GM18517 (cell line): Measurements from ENCODE around the gene OTUB2.
"Not testable (repeated sequence)": the region's sequence is repeated elsewhere in the genome, so short reads cannot be mapped to it uniquely, and the experiment has no call there.

Experiments used
- ATAC-seq: cut with Tn5 transposase; IDR thresholded peaks from one replicate; pipeline ENCODE4 v1.9.1; 2021; ENCODE audit warnings: mild to moderate bottlenecking, moderate library complexity; ENCODE audit not compliant: unreplicated experiment

Gene OTUB2

DNA sequence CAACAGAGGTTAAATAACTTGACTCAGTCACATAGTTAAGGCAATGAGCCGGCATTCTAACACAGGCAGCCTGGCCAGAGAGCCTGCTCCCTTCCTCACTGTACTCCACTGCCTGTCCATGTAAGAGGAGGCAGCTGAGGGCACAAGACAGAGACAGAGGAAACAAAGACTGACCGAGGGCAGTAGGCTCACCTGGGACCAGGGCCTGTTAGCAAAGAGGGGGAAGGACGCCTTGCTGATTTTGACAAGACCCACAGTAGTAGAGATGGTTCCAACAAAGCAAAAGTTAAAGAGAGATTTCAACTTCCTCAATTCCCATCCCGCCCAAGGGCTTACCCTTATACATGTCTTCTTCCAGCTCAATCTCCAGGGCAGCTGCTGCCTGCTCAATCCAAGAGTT is 26.5 kb downstream of the OTUB2 start:
- no peak for ATAC-seq

DNA sequence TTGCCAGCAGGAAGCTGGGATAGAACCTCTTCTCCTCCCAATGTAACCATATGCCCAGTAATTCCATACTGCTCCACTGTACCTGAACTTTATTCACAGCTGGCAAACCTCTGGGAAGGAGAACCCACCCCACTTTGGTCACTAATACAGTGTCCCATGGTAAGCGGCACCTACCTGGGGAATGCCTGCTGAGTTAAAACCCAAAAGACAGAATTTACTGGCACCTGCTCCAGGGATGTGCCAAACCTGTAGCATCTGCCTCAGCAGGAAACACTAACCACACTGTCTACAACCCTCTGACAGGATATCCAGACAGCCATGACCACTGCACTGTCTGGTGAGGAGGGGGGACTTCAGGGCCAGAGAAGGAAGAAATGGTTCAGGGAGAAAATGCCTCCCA is 28.3 kb downstream of the OTUB2 start:
- ATAC-seq = no peak

DNA sequence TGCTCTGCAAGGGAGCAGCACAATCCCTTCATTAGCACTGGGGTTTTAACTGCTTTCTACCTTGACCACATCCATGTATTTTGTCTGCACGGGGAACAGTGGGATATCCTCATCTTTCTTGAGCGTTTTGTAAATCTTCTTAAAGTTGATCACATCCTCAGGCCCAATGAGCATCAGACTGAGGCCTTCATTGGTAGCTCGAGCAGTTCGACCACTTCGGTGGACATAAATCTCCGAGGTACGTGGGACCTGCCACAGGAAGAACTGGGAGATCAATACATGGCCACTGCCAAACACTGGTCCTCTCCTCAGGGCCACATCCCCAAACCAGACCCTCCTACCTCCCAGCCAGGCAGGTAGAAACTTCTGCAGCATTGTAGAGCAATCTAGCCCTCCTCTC is 28.8 kb downstream of the OTUB2 start:
- no peak for ATAC-seq

DNA sequence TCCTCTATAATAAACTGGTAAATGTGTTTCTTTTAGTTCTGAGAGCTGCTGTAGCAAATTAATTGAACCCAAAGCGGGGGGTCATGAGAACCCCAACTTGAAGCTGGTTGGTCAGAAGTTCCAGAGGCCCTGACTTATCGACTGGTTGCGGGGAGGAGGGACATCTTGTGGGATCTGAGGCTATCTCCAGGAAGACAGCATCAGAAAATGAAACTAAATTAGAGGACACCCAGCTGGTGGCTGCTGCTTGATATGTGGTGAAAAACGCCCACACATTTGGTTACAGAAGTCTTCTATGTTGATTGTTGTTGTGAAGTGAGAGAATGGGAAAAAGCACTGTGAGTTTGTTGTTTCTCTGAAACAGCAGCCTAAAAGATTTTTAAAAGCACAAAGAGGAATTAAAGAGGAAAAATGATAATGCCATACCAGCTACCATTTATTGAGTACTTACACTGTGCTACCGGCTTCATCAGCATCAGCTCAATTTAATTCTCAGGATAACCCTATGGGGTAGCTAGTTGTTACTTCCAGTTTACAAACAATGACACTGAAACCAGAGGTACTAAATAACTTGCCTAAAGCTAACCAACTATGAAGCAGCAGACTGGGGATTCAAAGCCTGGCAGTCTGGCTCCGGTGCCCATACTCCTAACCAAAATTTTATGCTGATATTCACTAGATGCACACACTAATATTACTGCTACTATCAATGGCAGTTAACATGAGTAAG is 30.6 kb downstream of the OTUB2 start:
- peak; percentile 80 for ATAC-seq

DNA sequence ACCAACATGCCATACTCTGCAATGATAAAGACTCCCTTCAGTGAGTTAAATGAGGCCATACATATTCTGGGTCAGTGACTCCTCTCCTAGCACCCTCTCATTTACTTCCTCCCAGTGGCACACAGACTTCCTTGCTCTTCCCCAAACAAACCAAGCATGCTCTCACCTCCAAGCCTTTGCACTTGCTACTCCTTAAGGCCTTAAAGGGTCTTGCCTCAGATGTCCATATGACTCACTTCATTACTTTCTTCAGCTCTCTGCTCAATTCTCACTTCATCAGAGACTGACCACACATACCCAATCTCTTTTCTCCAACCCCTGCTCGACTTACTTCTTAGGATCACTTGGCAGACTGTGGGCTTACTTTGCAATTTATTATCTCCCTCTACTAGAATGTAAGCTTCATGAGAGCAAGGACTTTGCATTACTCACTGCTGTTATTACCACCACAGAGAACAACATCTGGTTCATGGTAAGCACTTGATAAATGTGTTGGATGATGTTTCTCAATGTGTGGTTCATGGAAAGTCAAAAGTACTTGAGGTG is 32.1 kb downstream of the OTUB2 start:
- ATAC-seq = no peak

DNA sequence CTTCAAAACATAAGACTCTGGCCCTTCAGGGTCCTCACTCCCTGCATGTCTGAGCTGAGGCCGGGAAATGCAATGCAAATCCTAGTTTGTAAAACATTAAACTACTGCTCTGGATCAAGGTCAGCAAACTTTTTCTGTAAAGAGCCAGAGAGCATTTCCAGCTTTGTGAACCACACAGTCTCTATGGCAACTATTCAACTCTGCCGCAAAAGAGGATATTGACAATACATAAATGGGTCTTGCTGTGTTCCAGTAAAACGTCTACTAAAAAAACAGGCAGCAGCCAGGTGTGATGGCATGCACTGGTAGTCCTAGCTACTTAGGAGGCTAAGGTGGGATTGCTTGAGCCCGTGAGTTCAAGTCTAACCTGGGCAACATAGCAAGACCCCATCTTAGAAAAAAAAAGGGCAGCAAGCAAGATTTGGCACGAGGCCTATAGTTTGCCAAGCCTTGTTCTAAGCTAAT is 32.6 kb downstream of the OTUB2 start:
- no peak for ATAC-seq

DNA sequence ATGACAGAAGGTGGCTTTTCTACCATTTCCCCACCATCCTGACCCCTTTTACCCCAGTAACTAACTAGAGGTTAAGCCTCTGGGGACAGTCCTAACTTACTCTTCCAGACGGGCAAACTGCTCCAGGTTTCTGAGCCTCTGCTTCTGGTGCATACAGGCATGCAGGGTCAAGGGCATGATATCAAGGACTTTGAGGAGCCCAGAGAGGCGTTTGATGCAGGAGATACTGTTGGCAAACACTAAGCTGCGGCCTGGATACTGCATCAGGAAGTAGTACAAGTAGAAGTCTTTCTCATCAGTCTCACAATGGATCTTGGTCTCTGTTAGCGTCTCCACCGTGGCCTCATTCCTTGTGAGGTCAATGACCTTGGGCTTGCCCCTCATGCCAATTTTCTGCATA is 33.9 kb downstream of the OTUB2 start:
- no peak for ATAC-seq

DNA sequence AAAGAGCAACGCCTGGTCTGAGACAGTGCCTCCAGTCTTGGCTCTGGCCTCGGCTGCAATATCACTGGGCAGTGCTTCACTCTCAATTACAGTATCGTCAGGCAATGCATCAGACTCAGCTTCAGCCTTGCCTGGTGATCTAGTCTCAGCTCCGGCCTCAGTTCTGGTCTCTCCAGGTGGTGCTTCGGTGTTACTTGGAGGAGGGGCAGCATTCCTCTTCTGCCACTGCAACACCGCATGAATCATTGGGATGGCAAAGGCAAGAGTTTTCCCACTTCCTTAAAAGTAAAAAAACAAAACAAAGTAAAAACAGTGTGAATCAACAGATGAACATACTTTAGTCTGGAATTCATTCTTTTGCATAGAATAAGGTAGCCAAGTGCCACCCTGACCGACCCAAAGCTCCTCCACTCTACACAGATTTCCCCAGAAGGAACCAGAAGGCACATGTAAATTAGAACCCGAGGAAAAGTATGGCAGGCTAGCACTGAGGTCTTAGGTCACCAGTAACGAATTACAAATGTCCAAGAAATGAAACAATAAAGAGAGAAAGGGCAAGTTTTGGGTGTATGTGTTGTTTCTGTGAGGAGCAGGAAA is 36.3 kb downstream of the OTUB2 start:
- ATAC-seq = no peak

DNA sequence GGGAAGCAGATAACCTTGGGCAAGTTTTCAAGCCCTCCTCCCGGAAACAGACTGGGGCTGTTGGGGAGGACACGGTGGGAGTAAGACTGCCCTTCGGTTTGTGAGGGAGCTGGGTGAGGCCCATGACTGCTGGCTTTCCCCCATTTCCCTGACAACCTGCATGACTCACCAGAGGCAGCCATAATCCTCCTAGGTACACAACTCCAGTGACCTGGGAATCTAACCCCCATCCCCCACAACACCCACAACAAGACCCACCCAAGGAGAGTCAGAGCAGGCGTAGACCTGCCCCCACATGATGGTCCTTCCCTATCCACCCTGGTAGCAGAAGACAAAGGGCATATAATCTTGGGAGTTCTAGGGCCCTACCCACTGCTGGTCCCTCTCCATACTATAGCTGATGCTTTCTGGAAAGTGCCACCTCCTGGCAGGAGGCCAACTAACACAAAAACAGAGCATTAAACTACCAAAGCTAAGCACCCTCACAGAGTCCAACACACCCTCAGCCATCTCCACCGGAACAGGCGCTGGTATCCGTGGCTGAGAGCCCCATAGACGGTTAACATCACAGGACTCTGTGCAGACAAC is 40.0 kb downstream of the OTUB2 start:
- ATAC-seq = no peak

DNA sequence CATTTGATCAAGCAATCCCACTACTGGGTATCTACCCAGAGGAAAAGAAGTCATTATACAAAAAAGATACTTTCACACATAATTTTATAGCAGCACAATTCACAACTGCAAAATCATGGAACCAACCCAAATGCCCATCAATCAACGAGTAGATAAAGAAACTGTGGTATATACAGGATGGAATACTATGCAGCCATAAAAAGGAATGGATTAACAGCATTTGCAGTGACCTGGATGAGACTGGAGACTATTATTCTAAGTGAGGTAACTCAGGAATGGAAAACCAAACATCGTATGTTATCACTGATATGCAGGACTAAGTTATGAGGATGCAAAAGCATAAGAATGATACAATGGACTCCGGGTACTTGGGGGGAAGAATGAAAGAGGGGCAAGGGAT is 45.9 kb downstream of the OTUB2 start:
- ATAC-seq = not testable (repeated sequence)

DNA sequence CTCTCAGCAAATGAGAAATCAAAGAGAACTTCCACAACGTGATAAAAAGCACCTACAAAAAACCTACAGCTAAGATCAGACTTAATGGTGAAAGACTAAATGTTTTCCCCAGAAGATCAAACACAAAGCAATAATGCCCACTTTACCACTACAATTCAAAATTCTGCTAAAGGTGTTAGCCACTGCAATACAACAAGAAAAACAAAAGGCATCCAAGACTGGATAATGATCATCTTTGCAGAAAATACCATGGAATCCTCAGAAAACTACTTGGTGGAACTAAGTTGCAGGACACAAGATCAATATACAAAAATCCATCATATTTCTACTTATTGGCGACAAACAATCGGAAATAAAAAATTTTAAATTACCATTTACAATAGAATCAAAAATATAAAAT is 48.4 kb downstream of the OTUB2 start:
- no peak for ATAC-seq

DNA sequence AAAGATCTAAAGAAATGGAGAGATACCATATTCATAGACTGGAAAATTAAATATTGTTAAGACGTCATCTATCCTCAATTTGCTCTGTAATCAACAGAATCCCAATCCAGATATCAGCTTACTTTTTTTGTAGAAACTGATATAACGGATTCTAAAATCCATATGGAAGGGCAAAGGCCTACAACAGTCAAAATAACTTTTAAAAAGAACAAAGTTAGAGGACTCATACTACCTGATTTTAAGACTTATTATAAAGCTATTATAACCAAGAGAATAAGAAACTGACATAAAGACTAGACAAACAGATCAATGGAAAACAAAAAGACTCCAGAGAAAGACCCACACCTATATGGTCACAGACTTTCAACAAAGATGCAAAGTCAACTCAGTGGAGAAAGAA is 48.9 kb downstream of the OTUB2 start:
- ATAC-seq = no peak

DNA sequence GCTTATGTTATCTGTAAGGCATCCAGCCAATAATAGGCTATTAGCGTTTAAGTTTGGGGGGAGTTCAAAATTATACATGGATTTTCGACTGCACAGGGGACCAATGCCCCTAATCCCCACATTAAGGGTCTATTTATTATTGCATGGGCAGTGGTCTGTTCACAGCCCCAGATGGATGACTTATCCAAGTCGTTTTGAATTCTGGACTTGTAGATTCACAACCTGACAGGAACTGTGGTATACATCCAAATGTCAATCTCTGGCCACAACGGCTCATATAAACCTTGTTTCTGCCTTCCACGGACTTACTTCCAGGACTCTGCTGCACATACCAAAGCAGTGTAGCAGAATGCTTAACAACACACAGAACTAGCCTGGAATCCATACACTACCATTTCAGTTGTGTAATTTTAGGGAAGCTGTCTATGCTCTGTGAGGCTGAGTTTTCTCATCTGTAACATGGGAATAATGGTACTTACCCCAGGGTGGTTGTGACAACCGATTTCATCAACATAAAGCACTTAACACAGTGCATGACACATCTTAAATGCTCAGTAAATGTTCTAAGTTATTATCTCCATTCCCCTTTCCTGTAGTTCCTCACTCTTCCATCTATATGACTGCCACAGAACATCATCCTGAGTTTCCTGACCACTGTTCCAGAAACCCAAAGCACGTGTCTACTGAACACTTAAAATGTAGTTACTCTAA is 51.1 kb downstream of the OTUB2 start:
- ATAC-seq = no peak

DNA sequence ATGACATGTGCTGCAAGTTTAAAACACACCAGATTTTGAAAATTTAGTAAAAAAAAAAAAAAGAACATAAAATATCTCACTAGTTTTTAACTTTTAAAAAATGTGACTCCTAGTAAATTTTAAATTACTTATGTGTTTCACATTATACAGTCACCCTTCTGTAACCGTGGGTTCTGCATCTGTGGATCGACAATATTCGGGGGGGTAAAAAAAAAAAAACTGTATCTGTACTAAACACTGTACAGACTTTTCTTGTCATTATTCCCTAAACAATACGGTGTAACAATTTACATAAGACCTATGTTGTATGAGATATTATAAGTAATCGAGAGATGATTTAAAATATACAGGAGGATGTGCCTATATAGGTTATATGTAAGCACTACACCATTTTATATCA is 51.7 kb downstream of the OTUB2 start:
- no peak for ATAC-seq

DNA sequence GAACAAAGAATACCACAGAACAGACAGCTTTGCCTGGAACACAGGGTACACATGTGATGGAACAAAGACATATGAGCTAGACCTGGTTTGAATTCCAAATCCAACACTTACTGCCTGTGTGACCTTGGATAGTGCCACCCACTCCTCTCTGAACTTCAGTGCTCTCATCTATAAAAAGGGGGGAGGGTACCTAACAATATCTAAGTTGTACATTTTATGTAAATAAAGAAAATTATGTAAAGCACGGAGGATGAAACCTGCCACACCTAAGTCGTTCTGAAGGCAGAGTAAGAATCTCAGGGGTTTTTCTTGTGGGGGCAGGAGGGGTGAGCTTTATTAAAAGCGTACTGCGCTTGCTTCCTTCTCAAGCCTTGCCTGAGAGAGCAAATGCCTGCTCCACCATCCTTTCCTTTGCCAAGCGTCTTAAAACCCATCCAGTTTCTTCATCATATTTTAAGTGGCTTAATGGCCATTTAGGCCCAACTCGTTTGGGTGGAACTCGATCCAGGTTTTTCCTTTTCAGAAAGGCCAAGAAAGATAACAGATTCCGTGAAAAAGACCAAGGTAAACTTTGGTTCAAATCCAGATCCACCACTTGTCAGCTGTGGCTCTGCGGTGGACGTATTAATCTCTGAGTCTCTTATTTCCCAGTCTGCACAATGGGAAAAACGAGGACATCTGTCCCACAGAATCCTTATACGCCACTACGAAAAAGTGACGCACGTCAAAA is 53.9 kb downstream of the OTUB2 start:
- ATAC-seq = no peak

DNA sequence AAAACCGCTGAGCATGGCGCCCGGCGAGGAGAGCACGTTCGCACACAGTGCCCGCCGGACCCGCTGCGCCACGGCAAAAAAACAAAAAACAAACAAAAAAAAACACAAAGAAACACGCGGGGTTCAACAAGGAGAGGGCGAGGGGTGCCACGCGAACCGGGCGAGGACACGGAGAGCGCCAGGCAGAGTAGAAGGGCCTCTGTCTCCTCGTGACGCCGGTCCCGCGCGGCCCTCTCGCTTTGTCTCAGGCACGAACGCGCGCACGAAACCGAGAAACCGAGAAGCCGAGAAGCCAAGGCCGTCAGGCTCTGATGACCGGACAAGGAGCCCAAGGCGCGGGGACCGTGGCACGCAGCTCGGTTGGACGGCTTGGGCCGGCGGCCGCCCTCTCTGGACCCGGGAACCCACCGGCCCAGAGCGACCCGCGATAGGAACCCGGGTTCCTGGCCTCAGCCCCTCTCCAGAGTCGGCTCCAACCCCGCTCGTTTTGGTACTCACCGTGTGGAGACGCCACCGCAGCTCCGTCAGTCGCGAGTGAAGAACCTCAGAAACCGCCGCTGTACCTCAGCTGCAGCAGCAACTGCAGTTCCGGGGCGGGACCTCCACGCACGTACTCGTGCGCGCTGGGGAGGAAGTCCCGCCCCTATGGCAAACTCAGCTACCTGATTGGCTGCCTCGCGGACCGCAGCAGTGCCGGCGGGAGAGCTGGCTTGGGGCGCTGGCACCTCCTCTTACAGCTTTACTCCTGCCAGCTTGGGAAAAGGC is 54.7 kb downstream of the OTUB2 start, which contains the start of the genes DDX24 and IFI27L1:
TSS of gene DDX24 (minus strand) at position 582 of the 765 bp plus-strand sequence. CDS start 1,460 bp downstream, outside the sequence.
TSS of gene IFI27L1 (plus strand) at position 690 of the 765 bp plus-strand sequence. CDS start 15,628 bp downstream, outside the sequence.
- peak; percentile 95 for ATAC-seq

DNA sequence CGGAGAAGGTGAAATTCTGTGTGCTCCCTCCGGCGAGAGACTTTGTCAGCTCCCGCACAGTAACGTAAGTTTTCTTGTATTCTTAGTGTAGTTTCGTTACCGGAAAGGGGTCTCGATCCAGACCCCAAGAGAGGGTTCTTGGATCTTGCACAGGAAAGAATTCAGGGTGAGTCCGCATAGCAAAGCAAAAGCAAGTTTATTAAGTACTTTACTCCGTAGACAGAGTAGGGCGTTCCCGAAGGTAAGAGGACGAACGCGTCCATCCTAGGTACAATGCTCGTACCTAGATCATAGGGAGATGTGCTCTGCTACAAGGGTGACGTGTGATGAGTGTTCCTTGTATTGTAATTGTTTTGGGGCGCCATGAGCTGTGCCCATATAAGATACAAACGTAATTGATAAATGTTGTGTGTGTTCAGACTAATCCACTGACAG is 55.3 kb downstream of the OTUB2 start:
- ATAC-seq = peak; percentile 28

DNA sequence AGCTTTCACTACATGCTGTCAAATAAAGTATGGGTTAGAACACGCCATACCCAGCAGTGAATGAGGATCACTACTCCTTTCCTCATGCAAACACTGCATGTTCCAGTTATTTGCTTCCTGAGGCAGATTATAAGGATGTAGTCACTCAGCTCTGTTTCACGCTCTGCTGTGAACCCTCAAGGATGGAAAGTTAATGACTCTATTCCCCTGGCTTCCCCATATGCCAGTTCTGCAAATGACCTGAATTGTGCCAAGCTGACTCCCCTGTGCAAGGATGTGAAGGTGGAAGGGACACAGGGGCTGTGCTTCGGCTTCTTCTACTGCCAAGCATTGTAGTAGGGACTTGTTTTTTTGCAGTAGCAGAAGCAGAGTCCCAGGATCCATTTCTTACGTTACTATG is 61.8 kb downstream of the OTUB2 start:
- ATAC-seq = no peak

DNA sequence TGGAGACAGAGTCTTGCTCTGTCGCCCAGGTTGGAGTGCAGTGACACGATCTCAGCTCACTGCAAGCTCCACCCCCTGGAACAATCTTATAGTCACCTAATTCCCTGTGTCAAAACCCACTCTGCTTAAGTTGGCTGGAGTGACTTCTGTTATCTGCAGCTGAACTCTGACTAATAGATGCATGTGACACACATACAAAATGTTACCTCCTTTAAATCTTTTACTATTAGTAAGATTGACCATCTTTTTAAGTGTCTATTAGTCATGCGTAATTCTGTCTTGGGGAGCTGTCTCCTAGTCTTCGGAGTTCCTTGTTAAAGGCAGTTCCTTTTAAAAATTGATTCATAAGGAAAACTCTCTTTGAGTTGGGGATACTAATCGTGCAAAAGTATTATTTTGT is 62.4 kb downstream of the OTUB2 start:
- ATAC-seq = no peak

DNA sequence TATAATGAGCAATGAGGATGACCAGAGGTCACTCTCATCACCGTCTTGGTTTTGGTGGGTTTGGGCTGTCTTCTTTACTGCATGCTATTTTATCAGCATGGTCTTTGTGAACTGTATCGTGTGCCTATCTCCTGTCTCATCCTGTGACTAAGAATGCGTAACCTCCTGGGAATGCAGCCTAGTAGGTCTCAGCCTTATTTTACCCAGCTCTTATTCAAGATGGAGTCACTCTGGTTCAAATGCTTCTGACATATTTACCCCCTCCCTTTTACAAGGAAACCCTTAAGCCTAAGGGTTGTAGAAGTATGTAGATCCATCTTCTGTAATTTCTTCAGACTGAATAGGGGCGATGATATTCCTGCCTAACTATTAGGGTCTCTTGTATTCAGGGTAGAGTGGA is 63.3 kb downstream of the OTUB2 start:
- ATAC-seq = no peak
